ENCODE measurements around the gene PLA2G15. TPM values are rescaled to one million over a fixed set of nuclear protein-coding genes. Genes with fewer than 3 reads are reported as not detected.

The PLA2G15 gene
- total RNA-seq, 2 donors from 2014 or later, result 15.7 to 39.5 TPM

GRCh38 chr16:68247400-68247799 lies 2.2 kb downstream of the PLA2G15 start:
- Histone ChIP-seq H3K27me3 (replicated peaks; ENCODE audit: insufficient read depth) (no peaks in the 10 kb centered on the region), H3K27ac (no peak overlapping the region)

GRCh38 chr16:68247932-68248331 lies 2.8 kb downstream of the PLA2G15 start:
- WGBS, result 92% methylated on average over 4 of the region's 4 CpGs
- intact Hi-C loops (cut with DNase I), result no loop called here
- no peak for DNase-seq (ENCODE audit: low spot score)
- no peak overlapping the region for H3K4me3 ChIP-seq
- no peaks in the 10 kb centered on the region for H3K27me3 ChIP-seq (replicated peaks; ENCODE audit: insufficient read depth)
- H3K4me1 ChIP-seq (replicated peaks), result peaks cover 6% of the 10 kb centered on the region
- no peaks in the 10 kb centered on the region for H3K9me3 ChIP-seq
- H3K36me3 ChIP-seq, result no peaks in the 10 kb centered on the region
- TF ChIP-seq POLR2AphosphoS5 (IDR thresholded peaks at IDR 0.05) (no peak), POLR2A (IDR thresholded peaks at IDR 0.05) (no peak), CTCF (IDR thresholded peaks at IDR 0.05) (no peak)
- no peak overlapping the region for H3K27ac ChIP-seq

More at GRCh38 chr16:68247400-68247799, 2.2 kb downstream of the PLA2G15 start:
- DNase-seq (ENCODE audit: low spot score), result no peak
- H3K36me3 ChIP-seq, result no peaks in the 10 kb centered on the region
- H3K4me3 ChIP-seq, result no peak overlapping the region
- 83% methylated on average over 4 of the region's 4 CpGs for WGBS
- intact Hi-C loops (cut with DNase I), result no loop called here
- H3K4me1 ChIP-seq (replicated peaks), result peaks cover 6% of the 10 kb centered on the region
- no peaks in the 10 kb centered on the region for H3K9me3 ChIP-seq
- TF ChIP-seq POLR2A (IDR thresholded peaks at IDR 0.05) (no peak), POLR2AphosphoS5 (IDR thresholded peaks at IDR 0.05) (no peak), CTCF (IDR thresholded peaks at IDR 0.05) (no peak)

GRCh38 chr16:68249371-68249770 lies 4.2 kb downstream of the PLA2G15 start:
- Histone ChIP-seq H3K36me3 (no peaks in the 10 kb centered on the region), H3K4me3 (no peak overlapping the region), H3K27ac (no peak overlapping the region), H3K4me1 (replicated peaks) (peaks cover 6% of the 10 kb centered on the region), H3K9me3 (no peaks in the 10 kb centered on the region), H3K27me3 (replicated peaks; ENCODE audit: insufficient read depth) (no peaks in the 10 kb centered on the region)
- DNase-seq (ENCODE audit: low spot score), result no peak
- no peak for TF ChIP-seq POLR2AphosphoS5 (IDR thresholded peaks at IDR 0.05)
- TF ChIP-seq POLR2A (IDR thresholded peaks at IDR 0.05), result no peak
- TF ChIP-seq CTCF (IDR thresholded peaks at IDR 0.05), result no peak
- intact Hi-C loops (cut with DNase I), result no loop called here
- 86% methylated on average over 4 of the region's 4 CpGs for WGBS

- Histone ChIP-seq H3K9me3 (no peaks in the 10 kb centered on the region), H3K4me3 (no peak overlapping the region), H3K36me3 (no peaks in the 10 kb centered on the region), H3K27me3 (replicated peaks; ENCODE audit: insufficient read depth) (no peaks in the 10 kb centered on the region), H3K4me1 (replicated peaks) (peaks cover 3% of the 10 kb centered on the region), H3K27ac (no peak overlapping the region)
- WGBS, result 84% methylated on average over 6 of the region's 6 CpGs
- TF ChIP-seq POLR2A (IDR thresholded peaks at IDR 0.05), result no peak
- no peak for TF ChIP-seq POLR2AphosphoS5 (IDR thresholded peaks at IDR 0.05)
- no peak for TF ChIP-seq CTCF (IDR thresholded peaks at IDR 0.05)
- intact Hi-C loops (cut with DNase I), result no loop called here
- DNase-seq (ENCODE audit: low spot score), result no peak
Observed at GRCh38 chr16:68250951-68251350, 5.8 kb downstream of the PLA2G15 start.

- H3K27ac ChIP-seq, result no peak overlapping the region
- TF ChIP-seq CTCF (IDR thresholded peaks at IDR 0.05) (no peak), POLR2A (IDR thresholded peaks at IDR 0.05) (no peak), POLR2AphosphoS5 (IDR thresholded peaks at IDR 0.05) (no peak)
Observed at GRCh38 chr16:68251832-68252231, 6.7 kb downstream of the PLA2G15 start.

More at GRCh38 chr16:68251832-68252231, 6.7 kb downstream of the PLA2G15 start:
- Histone ChIP-seq H3K4me3 (no peak overlapping the region), H3K27me3 (replicated peaks; ENCODE audit: insufficient read depth) (no peaks in the 10 kb centered on the region), H3K36me3 (no peaks in the 10 kb centered on the region), H3K4me1 (replicated peaks) (no peaks in the 10 kb centered on the region), H3K9me3 (no peaks in the 10 kb centered on the region)
- no peak for DNase-seq (ENCODE audit: low spot score)
- 86% methylated on average over 5 of the region's 5 CpGs for WGBS
- intact Hi-C loops (cut with DNase I), result no loop called here
